ELR (cell line): Measurements from ENCODE around the gene IGHMBP2.

Experiments
- DNase-seq: peaks from one replicate; pipeline ENCODE4 v3.0.0-alpha.2; 2015; ENCODE audit warnings: low read depth

Gene IGHMBP2

GRCh38 chr11:68890490-68891231 lies 13.0 kb upstream of the IGHMBP2 start:
- DNase-seq, result no peak

GRCh38 chr11:68891351-68891948 lies 12.2 kb upstream of the IGHMBP2 start:
- DNase-seq, result no peak

GRCh38 chr11:68892576-68892975 lies 11.1 kb upstream of the IGHMBP2 start:
- no peak for DNase-seq

GRCh38 chr11:68893282-68893681 lies 10.4 kb upstream of the IGHMBP2 start:
- no peak for DNase-seq

- DNase-seq, result no peak
Observed at GRCh38 chr11:68896171-68896959, 7.3 kb upstream of the IGHMBP2 start.

GRCh38 chr11:68897441-68897840 lies 6.2 kb upstream of the IGHMBP2 start:
- DNase-seq, result no peak

- DNase-seq, result no peak
Observed at GRCh38 chr11:68900835-68901381, 2.8 kb upstream of the IGHMBP2 start.

GRCh38 chr11:68904248-68904847 lies 657 bp downstream of the IGHMBP2 start:
- DNase-seq, result peak; percentile 63

GRCh38 chr11:68905421-68906360 lies 2.0 kb downstream of the IGHMBP2 start:
- DNase-seq, result no peak

GRCh38 chr11:68908273-68908672 lies 4.6 kb downstream of the IGHMBP2 start:
- DNase-seq, result no peak

- DNase-seq, result no peak
Observed at GRCh38 chr11:68910965-68911364, 7.3 kb downstream of the IGHMBP2 start.

GRCh38 chr11:68911731-68912130 lies 8.0 kb downstream of the IGHMBP2 start:
- DNase-seq, result no peak

GRCh38 chr11:68912254-68912653 lies 8.6 kb downstream of the IGHMBP2 start:
- no peak for DNase-seq

- DNase-seq, result no peak
Observed at GRCh38 chr11:68913188-68913587, 9.5 kb downstream of the IGHMBP2 start.

- no peak for DNase-seq
Observed at GRCh38 chr11:68914761-68915160, 11.1 kb downstream of the IGHMBP2 start.

- DNase-seq, result no peak
Observed at GRCh38 chr11:68916439-68916838, 12.7 kb downstream of the IGHMBP2 start.

GRCh38 chr11:68923614-68924013 lies 19.9 kb downstream of the IGHMBP2 start:
- DNase-seq, result no peak

GRCh38 chr11:68924073-68924925 lies 20.6 kb downstream of the IGHMBP2 start:
- DNase-seq, result no peak

- no peak for DNase-seq
Observed at GRCh38 chr11:68925611-68926010, 21.9 kb downstream of the IGHMBP2 start.
